Esophagus mucosa (tissue), 1 donor: ENCODE measurements around the gene SMPD4. TPM values are rescaled to one million over a fixed set of nuclear protein-coding genes. Genes with fewer than 3 reads are reported as not detected.
"Not testable (repeated sequence)": the region's sequence is repeated elsewhere in the genome, so short reads cannot be mapped to it uniquely, and the experiment has no call there.

ENCODE experiments used
- ATAC-seq: fragments of 200-7000 bp; cut with Tn5 transposase; one replicate; pipeline ENCODE4 v1.9.1; 2020
- total RNA-seq: library from RNA; stranded (reverse); gene quantifications from one replicate; pipeline ENCODE4 v1.2.4, GENCODE V29; 2023
- donor health status: DM: yes; HTN: yes; CAD: no.

SMPD4 gene
- total RNA-seq, 1 donor from 2014 or later: 29.6 TPM

DNA sequence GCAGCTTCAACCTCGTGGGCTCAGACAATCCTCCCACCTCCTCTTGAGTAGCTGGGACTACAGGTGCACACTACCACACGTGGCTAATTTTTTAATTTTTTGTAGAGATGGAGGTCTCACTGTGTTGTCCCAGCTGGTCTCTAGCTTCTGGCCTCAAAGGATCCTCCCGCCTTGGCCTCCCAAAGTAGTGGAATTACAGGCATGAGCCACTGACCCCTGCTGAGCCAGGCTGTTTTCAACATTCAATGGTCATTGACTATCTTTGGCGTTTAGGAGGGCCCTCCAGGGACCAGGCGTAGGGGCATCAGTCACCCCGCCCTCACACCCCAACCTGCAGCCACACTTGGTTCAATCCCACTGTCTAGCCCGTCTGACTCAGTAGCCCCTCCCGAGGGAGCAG lies 5.9 kb upstream of the SMPD4 start:
- ATAC-seq: no peak

DNA sequence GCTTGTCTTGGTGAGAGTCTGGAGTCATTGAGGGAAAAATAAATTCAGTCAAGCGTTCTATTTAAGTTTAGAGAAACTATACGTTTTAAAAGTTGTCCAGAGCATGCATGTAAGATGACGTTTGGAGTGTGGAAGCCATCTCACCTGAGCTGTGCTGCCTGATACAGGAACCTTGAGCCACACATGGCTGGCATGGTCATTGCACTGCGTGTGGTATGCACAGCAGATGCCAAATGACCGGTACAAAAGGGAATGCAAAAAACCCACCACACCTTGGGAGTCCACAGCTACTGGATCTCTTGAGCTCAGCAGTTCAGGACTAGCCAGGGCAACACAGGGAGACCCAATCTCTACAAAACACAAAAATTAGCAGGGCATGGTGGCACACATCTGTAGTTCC lies 5.0 kb upstream of the SMPD4 start:
- no peak for ATAC-seq

- ATAC-seq: no peak
These were observed 4.5 kb upstream of the SMPD4 start for GRCh38 chr2:130185896-130186295.

- ATAC-seq: no peak
These were observed 4.0 kb upstream of the SMPD4 start for GRCh38 chr2:130185436-130185835.

GRCh38 chr2:130183512-130184373 lies 2.3 kb upstream of the SMPD4 start:
- ATAC-seq: no peak

DNA sequence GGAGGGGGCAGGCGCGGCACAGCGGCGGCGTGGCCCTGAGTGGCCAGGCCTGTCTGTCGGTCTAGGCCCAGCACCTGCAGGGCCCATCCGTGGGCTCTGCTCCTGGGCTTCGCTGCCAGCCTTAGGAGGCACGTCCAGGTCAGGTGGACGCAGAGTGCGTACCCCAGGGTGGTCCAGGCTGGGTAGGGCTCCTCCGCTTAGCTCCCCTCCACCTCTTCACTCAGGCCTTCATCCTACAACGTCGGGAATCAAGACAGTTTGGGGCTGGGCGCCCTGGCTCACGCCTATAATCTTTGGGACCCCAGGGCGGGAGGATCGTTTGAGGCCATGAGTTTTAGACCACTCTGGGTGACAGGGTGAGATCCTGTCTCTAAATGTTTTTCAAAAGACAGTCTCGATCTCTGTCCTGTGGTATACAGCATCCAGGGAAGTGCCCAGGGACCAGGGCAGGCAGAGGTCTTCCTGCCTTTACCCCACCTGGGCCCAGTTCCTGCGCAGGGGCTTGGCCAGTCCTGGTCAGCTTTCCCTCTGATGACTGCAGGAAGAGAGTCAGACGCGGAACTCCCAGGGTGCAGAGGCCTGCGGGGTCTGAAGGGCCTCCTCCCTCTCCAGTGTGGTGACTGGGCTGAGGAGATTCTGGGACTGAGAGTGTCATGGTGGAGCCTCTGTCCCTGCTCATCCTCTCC lies 1.6 kb upstream of the SMPD4 start:
- ATAC-seq: peak; percentile 15

DNA sequence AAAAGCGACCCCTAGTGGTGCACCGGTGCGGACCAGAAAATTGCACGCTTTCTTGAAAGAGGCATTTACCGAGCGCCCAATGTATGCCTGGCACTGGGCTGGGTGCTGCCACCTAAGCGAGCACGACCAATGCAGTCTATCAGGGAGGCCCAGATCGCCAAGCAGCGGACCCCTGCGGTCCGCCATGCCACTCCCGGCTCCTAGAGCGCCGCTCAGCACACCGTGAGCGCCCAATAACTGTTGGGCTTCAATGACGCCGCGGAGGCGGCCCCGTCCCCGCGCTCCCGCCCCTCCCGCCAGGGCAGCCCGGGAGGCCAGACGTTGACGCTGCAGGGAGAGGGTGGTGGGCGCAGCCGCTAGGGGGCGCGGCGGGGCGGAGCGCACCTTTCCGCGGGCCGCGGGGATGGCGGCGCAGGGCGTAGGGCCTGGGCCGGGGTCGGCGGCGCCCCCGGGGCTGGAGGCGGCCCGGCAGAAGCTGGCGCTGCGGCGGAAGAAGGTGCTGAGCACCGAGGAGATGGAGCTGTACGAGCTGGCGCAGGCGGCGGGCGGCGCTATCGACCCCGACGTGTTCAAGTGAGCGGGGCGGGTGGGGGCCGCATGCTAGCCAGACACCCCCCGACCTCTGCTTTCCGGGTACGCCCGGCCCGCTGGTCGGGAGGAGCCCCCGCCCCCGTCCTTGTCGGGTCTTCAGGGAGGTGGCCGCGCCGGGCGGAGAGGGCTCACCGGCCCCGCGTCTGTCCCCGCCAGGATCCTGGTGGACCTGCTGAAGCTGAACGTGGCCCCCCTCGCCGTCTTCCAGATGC lies 679 bp upstream of the SMPD4 start, which contains the start of gene MZT2B:
MZT2B (plus strand) TSS at position 383 of the 803 bp plus-strand sequence; CDS start at position 404, 21 bp downstream.
- ATAC-seq: peak; percentile 93

DNA sequence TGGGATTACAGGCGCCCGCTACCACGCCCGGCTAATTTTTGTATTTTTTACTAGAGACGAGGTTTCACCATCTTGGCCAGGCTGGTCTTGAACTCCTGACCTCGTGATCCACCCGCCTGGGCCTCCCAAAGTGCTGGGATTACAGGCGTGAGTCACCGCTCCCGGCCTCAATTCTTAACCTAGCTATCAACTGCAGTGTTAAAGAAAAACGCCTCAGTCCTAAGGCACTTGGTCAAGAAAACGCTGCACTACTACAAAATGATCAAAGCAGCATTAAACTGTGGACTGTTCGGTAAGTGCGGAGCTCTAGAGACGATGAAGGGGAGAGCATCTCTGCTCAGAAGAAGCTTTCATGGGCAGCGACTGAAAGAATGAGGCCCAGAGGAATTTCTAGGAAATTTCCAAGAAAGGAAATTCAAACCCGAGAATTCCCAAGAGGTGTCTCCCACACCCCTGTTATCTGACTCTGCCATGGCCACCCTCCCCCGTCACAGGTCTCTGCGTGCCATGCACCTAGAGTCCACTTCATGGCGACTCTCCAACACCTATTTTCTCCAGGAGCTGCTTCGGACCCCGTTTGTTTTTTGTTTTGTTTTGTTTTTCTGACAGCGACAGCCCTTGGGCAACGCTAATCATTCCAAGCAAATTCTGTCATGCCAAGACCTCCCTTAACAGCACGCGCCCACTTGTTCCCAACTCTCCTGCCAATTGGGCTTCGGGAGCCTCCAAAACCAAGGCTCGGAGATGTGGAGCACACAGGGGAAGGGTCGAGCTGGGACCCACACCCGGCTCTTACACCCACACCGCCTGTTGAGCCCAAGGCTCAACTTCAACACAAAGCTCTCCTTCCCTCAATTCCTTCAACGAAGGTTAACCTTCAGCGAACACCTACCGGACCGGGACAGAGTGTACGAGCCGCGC lies 738 bp downstream of the SMPD4 start:
- not testable (repeated sequence) for ATAC-seq

GRCh38 chr2:130174866-130175265 lies 6.5 kb downstream of the SMPD4 start:
- not testable (repeated sequence) for ATAC-seq

DNA sequence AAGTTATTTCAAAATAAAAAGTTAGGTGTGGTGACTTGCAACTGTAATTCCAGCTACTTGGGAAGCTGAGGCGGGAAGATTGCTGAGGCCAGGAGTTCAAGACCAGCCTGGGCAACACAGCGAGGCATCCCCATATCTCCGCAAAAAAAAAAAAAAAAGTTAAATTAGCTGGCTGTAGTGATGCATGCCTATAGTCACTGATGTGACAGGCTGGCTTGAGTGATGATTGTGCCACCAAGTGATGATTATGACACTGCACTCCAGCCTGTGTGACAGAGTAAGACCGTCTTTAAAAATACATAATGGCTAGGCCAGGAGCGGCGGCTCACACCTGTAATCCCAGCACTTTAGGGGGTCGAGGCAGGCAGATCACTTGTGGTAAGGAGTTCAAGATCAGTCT lies 11.5 kb downstream of the SMPD4 start:
- no peak for ATAC-seq

DNA sequence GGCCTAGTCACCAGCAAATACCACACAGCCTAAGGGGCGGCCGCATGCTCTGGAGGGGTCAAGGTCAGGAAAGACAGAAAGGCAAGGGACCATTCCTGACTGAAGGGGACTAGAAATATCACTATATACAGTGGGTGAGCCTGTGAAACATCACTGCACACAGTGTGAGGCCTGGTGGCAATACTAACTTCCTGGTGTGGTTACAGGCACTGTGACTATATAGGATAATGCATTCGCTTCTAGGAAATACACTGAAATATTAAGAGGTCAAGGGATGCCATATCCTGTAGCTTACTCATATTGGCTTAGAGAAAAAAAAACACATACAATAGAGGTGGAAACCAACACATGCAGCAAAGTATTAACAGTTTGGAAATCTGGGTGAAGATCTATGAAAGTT lies 12.2 kb downstream of the SMPD4 start:
- ATAC-seq: peak; percentile 20

DNA sequence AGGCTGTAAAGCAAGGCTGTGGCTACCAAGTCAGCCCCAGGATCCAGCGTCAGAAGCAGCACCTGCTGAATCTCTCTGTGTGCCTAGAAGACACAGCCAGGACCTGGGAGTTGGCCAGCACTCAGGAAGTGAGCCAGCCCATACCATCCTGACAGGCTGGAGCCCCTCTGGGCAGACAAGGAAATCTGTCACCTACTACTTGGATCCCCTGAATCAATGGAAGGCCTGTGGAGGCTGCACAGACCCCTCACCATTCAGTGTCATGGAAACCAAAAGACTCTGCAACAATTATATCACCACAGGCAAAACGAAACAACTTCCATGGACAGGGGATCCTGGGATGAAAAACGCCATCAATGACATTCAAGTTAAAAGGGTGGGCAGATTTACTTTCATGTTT lies 14.8 kb downstream of the SMPD4 start:
- not testable (repeated sequence) for ATAC-seq

- no peak for ATAC-seq
These were observed 15.9 kb downstream of the SMPD4 start for GRCh38 chr2:130165293-130166016.

DNA sequence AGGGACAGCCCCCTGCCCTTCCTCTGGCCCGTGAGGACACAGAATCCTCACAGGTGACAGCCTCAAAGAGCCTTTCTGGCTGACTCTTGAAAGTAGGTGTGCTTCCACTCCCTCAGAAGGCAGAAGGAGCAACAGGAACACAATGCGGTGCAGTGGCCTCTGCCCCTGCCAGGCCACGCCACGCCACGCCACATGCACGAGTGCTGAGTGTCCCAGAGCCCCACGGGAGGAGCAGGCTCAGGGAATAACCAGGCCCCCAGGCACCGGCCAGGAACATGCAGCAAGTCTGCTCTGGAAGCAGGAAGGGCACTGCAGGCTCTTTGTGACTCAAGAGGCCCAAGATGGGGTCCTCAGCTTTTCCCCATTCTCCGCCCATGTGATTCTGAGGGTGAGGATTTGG lies 18.4 kb downstream of the SMPD4 start:
- ATAC-seq: no peak

DNA sequence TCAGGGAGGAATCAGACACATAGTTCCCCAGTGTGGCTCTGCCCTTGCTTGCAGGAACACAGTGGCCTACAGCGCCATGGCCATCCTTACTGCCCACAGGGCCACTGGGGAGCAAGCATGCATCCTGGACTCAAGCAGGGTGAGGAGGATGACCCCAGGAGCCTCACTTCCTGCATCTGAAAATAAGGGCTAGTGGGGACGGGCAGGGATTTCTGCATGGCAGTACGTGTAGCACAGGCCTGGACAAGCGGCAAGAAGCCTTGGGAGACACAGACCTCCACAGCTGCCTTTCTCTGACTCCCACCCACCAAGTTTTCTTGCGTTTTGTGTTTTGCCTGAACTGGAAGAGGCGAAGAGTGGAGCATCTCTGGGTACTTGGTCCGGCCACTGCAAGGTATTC lies 18.9 kb downstream of the SMPD4 start:
- not testable (repeated sequence) for ATAC-seq

DNA sequence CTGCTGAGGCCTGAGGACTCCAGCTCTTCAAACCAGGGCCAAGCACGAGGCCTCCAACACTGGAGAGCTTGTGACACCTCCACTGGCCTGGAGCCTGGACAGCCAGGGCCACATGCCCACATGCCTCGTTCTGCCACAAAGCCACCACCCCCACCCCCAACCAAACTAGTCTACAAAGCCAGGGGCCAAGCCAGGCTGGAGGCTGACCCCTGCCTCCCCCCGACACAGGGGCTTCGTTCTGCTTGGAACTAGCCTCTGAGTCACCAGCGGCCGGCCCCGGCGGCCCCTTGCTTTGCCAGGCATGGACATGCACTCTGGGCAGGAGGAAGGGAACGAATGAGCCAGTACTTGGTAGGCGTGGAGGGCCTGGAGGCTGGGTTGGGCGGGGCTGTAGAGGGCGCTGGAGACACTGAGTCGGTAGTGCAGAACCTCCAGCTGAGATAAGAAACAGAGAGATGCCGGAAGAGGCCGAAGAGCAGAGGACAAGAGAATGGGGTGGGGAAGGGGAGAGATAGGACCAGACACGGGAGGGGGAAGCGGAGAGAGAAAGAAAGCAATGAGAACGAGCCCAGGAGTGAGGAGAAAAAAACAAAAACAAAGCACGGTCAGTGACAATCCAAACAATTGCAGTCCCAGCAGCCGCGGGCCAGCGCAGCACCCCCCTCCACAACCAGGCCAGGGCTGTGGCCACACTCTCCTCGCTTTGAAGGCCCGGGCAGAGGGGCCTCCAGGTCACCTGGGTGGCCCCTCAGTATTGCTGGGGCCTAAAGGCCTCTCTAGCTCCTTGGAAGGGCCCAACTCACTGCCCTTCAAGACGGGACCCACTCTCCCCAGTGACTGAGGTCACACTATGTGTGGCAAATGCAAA lies 20.3 kb downstream of the SMPD4 start:
- ATAC-seq: peak; percentile 22

DNA sequence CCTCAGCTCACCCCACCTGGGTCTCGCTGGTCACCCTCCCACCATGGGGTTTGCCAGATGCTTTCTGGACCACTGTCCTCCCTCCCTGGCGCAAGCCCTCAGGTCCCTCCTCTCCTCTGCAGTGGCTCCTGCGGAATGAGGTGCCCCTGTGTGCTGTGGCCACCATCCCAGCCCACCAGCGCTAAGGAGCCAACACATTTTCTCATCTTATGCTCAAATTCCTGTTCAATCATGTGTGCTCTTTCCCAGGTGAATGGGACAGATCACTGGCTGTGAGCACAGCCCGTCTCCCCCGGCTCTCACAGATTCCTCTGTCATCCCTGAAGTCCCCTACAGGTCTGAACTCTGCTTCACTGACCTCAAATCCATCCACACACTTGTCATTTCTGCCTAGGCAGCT lies 21.3 kb downstream of the SMPD4 start:
- ATAC-seq: no peak

GRCh38 chr2:130159376-130159775 lies 22.0 kb downstream of the SMPD4 start:
- not testable (repeated sequence) for ATAC-seq

DNA sequence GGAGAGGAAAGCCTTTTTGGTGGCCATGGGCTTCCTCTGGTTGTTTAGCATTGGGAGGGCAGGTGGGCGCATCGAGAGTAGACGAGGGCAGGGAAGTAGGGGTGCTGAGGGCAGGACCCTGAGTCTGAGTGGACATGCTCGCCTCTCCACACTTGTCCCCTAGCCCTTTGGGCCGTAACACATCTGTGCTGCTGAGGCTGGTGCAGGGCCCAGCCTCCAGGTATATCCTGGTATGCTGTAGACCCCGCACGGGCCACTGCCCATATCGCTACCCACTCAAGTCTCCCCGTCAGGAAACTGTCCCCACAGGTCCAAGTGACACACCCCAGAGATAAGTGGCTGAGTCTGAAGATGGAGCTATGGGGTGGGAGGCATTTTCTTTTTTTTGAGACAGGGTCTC lies 22.8 kb downstream of the SMPD4 start:
- ATAC-seq: no peak
